Measurements from ENCODE around the gene MCTP1. TPM values are rescaled to one million over a fixed set of nuclear protein-coding genes. Genes with fewer than 3 reads are reported as not detected.
"Not testable (repeated sequence)": the region's sequence is repeated elsewhere in the genome, so short reads cannot be mapped to it uniquely, and the experiment has no call there.

Gene MCTP1
- total RNA-seq, 4 donors from 2014 or later = 28.7 to 117 (median 48.2) TPM

DNA sequence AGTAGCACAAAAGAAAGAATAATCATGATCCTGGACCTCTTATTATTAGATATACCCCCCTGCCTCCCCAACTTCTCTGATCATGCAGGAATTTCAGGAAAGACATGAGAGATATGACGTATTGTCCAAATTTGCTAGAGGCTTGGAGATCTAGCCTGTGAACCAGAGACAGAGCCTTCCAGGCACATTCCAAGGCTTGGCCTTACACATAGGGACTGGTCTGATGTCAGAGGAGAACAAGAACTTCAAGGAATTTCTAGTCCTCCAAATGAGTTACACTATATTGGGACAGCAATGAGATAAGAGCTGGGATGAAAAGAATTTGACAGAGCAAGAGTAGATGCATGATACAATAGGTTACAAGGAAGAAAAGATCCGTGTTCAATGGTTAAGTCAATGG, 67.0 kb downstream of the MCTP1 start:
- no peak for DNase-seq (ENCODE audit: low spot score in 2 of 2)
- Histone ChIP-seq H3K4me3 (no peak overlapping the region), H3K9me3 (no peaks in the 10 kb centered on the region), H3K27me3 (no peaks in the 10 kb centered on the region), H3K27ac (no peak overlapping the region), H3K36me3 (no peaks in the 10 kb centered on the region), H3K4me1 (no peaks in the 10 kb centered on the region)
- WGBS, 2 donors = 87 to 89% methylated on average over 2 of the region's 2 CpGs
- TF ChIP-seq POLR2A (IDR thresholded peaks at IDR 0.05) (no peak), EP300 (IDR thresholded peaks at IDR 0.05) (no peak)
- TF ChIP-seq, protein P1, sequence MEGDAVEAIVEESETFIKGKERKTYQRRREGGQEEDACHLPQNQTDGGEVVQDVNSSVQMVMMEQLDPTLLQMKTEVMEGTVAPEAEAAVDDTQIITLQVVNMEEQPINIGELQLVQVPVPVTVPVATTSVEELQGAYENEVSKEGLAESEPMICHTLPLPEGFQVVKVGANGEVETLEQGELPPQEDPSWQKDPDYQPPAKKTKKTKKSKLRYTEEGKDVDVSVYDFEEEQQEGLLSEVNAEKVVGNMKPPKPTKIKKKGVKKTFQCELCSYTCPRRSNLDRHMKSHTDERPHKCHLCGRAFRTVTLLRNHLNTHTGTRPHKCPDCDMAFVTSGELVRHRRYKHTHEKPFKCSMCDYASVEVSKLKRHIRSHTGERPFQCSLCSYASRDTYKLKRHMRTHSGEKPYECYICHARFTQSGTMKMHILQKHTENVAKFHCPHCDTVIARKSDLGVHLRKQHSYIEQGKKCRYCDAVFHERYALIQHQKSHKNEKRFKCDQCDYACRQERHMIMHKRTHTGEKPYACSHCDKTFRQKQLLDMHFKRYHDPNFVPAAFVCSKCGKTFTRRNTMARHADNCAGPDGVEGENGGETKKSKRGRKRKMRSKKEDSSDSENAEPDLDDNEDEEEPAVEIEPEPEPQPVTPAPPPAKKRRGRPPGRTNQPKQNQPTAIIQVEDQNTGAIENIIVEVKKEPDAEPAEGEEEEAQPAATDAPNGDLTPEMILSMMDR (IDR thresholded peaks at IDR 0.05) = no peak

DNA sequence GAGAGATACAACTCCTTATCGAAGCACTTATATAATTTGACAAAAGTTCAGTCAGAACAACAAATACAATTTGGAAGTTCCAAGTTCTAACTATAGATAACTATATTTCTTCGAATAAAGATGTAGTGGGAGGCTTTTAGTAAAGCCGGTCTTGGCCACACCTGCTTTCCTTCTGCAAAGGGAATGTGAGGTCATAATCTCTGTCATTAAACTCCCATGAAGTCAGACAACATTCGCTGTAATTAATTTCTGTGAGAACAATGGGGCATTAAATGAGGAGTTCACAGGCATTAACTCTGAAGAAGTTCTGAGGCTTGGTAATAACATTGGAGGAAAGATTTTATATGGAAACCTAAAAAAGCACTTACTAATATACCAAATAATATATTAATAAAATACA, 67.5 kb downstream of the MCTP1 start:
- H3K27me3 ChIP-seq = no peaks in the 10 kb centered on the region
- H3K4me3 ChIP-seq = no peak overlapping the region
- no peak for DNase-seq (ENCODE audit: low spot score in 2 of 2)
- H3K9me3 ChIP-seq = no peaks in the 10 kb centered on the region
- WGBS, 2 donors = 45 to 52% methylated on average over 4 of the region's 4 CpGs
- H3K4me1 ChIP-seq = no peaks in the 10 kb centered on the region
- TF ChIP-seq POLR2A (IDR thresholded peaks at IDR 0.05) = no peak
- TF ChIP-seq, protein P1 (IDR thresholded peaks at IDR 0.05) = no peak
- no peak for TF ChIP-seq EP300 (IDR thresholded peaks at IDR 0.05)
- no peaks in the 10 kb centered on the region for H3K36me3 ChIP-seq
- H3K27ac ChIP-seq = no peak overlapping the region

DNA sequence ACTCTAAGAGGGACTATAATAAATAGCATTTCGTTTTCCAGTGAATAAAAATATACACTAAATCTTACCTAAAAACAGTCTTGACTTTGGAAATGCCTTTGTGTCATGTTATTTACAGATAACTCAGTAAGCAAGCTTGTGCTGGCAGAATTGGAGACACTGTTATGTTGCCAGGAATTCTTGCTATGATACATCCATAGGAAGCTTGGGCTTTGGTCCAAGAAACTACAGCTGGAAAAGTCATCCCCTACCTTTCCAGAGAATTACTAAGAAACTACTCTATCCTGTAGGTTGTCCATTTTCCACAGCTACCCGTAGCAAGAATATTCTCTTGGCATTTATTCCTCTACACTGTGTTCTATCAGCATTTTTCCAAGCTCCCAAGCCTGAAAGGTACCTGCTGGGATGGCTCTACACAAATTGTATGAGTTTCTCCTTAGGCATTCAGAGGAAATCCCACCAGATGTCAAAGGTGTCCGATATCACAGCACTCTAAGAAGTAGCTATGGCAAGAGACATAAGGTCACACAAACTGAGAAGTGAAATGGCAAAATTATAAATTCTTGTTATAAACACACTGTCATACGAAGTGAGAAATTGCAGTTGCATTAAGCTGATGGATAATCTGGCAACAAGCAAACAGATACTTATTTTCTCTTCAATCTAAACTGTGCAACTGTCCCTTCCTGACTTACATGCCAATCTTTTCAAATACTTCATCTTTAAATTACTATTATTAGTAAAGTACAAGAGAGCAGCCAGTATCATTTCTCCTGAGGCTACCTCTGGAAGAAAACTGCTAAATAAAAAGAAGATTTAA, 68.5 kb downstream of the MCTP1 start:
- H3K9me3 ChIP-seq = no peaks in the 10 kb centered on the region
- WGBS, 2 donors = 56% methylated on average over 4 of the region's 4 CpGs
- H3K27ac ChIP-seq = no peak overlapping the region
- H3K4me1 ChIP-seq = no peaks in the 10 kb centered on the region
- no peak for DNase-seq (ENCODE audit: low spot score in 2 of 2)
- H3K27me3 ChIP-seq = no peaks in the 10 kb centered on the region
- H3K36me3 ChIP-seq = no peaks in the 10 kb centered on the region
- TF ChIP-seq POLR2A (IDR thresholded peaks at IDR 0.05) = no peak
- no peak for TF ChIP-seq EP300 (IDR thresholded peaks at IDR 0.05)
- TF ChIP-seq, protein P1 (IDR thresholded peaks at IDR 0.05) = no peak
- no peak overlapping the region for H3K4me3 ChIP-seq

DNA sequence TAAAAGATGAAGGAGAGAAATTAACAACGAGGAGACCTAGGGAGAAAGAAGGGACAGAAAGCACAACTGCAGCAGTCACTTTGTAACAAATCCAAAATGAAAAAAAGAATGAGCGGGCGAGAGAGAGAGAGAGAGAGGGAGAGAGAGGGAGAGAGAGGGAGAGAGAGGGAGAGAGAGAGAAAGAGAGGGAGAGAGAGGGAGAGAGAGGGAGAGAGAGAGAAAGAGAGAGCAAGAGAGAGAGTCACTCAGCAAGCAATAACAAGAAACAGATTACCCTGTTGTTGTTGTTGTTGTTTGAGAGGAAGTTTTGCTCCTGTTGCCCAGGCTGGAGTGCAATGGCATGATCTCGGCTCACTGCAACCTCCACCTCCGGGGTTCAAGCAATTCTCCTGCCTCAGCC, 77.1 kb downstream of the MCTP1 start:
- 78 to 80% methylated on average over 5 of the region's 5 CpGs for WGBS, 2 donors

DNA sequence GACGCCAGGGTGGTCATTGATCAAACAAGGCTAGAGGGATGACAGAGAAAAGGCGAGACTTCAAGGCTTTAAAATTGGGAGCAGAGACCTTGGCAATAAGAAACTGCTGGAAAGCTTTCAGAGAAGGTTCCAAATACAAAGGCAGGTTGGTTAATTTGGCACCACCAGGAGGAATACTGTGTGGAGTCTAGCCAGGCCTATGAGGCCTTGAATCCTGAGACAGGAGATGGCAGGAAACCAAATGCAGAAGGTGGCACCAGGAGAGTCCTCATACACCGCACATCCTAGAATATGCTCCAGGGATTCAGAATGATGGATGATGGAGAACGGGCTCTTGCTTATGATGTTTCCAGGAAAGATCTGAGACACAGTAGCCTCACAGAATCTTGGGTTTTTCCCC, 90.0 kb downstream of the MCTP1 start:
- Histone ChIP-seq H3K27ac (no peak overlapping the region), H3K9me3 (no peaks in the 10 kb centered on the region), H3K4me3 (no peak overlapping the region), H3K36me3 (no peaks in the 10 kb centered on the region), H3K27me3 (no peaks in the 10 kb centered on the region), H3K4me1 (no peaks in the 10 kb centered on the region)
- 94% methylated on average over 4 of the region's 4 CpGs for WGBS, 2 donors
- TF ChIP-seq, protein P1 (IDR thresholded peaks at IDR 0.05) = no peak
- TF ChIP-seq POLR2A (IDR thresholded peaks at IDR 0.05) (no peak), EP300 (IDR thresholded peaks at IDR 0.05) (no peak)
- no peak for DNase-seq (ENCODE audit: low spot score in 2 of 2)

More for the DNA sequence above, 77.1 kb downstream of the MCTP1 start:
- H3K27ac ChIP-seq; H3K36me3 ChIP-seq; H3K4me1 ChIP-seq; H3K27me3 ChIP-seq; H3K4me3 ChIP-seq; DNase-seq (ENCODE audit: low spot score in 2 of 2): not testable (repeated sequence)
- peaks cover 0 to 15% (median 5%) of the 10 kb centered on the region in 4 donors for H3K9me3 ChIP-seq

Data from tibial nerve (tissue), 4 donors.